T-helper 2 cell treated with Interferon-gamma antibody and Interleukin-4, amounts not matched to agents 100 ng/mL and 5 ng/mL, for 36 hours (primary cell): ENCODE measurements around the gene AGAP1. TPM values are rescaled to one million over a fixed set of nuclear protein-coding genes. Genes with fewer than 3 reads are reported as not detected.

ENCODE experiments used
- intact Hi-C: fragments of 100-400 bp; cut with micrococcal nuclease; formaldehyde crosslinking; loops from one replicate; pipeline ENCODE4 v1.15.1; 2023
- total RNA-seq: library from RNA; stranded (reverse); gene quantifications from 2 replicates; pipeline ENCODE4 v1.2.3, GENCODE V29; 2022

The AGAP1 gene
- total RNA-seq, 1 donor from 2014 or later = 1.4 TPM

DNA sequence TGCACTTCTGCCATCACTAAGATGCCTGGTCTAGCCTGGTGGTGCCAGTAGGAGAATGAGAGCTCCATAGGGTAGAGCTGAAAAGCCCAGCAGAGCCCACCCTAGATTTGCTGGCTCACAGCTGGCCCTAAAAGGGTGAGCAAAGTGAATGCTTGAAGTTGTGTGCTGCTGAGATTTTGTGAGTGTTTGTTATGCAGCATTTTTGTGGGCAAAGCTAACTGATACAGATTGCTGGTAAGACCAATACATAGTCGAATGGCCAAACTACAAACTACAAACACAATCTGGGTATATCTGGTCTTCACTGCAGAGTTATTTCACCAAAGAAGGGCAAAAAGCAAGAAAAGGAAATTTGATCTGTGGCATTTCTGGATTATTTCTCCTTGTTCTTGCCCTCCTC is 7.1 kb upstream of the AGAP1 start:
- intact Hi-C loops = no loop called here

- intact Hi-C loops = no loop called here
Measured at GRCh38 chr2:235489897-235490296, 3.9 kb upstream of the AGAP1 start.

DNA sequence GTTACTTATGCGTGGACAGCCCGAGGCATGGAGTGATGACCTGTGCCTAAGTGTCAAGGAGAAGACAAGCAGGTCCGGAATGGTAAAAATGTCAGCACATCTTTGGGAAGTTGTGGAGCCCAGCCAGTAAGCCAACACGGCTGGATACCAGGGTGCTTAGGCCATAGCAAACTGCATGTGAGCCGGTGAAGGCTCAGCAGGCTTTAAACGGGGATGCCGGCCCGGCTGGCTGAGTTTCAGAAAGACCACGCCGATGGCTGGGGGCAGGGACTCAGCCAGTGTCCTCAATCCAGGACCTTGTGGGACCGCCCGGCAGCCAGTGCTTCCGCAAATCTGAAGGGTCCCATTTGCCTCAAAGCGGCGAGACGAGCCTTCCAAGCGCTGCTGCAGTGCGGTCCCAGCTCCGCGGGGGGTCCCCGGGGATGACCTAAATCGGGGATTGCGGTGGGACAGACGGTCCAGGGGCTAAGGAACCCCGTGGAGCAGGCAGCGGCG is 946 bp upstream of the AGAP1 start:
- intact Hi-C loops = no loop called here

DNA sequence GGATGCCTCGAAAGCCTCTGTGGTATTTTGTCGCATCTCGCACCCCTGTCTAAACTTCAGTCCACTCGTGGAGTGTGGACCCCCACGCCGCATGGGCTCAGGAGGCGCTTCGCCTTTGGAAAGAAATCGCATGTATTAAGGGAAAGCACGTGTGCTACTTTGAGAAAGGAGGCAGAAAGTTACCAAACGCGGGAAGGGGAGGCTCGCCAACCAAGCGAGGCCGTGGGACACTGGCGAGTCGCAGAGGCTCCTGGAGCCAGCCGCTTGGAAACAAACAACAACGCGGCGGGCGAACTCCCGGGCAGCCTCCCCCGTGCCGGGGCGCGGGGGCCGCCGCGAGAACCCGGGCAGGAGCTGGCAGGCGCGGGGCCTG is 455 bp upstream of the AGAP1 start:
- intact Hi-C loops = no loop called here

DNA sequence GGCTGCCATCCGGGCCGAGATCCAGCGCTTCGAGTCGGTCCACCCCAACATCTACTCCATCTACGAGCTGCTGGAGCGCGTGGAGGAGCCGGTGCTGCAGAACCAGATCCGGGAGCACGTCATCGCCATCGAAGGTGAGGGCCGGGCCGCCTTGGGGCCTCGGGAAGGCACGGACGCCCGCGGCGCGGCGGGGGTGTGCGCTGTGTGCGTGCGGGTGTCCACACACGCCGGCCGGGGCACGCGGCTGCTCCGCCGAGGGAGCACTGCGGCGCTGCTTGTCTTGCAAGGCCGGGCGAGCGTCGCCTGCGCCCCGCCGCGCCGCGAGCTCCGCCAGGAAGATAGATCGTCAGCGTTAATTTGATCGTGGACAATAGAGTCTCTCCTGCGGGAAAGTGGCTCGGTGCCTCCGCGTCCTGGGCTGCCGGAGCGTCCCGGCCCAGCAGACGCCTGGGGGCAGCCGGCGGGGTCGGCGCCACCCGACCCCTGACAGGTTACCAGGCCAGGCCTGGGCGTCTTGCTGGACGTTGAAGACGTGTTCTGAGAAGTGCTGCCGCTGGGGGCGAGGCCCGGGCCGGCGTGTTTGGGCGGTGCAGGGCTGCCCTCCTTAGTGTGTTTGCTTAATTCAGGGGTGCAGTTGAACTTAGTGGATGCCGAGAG is 1.0 kb downstream of the AGAP1 start:
- intact Hi-C loops = no loop called here

DNA sequence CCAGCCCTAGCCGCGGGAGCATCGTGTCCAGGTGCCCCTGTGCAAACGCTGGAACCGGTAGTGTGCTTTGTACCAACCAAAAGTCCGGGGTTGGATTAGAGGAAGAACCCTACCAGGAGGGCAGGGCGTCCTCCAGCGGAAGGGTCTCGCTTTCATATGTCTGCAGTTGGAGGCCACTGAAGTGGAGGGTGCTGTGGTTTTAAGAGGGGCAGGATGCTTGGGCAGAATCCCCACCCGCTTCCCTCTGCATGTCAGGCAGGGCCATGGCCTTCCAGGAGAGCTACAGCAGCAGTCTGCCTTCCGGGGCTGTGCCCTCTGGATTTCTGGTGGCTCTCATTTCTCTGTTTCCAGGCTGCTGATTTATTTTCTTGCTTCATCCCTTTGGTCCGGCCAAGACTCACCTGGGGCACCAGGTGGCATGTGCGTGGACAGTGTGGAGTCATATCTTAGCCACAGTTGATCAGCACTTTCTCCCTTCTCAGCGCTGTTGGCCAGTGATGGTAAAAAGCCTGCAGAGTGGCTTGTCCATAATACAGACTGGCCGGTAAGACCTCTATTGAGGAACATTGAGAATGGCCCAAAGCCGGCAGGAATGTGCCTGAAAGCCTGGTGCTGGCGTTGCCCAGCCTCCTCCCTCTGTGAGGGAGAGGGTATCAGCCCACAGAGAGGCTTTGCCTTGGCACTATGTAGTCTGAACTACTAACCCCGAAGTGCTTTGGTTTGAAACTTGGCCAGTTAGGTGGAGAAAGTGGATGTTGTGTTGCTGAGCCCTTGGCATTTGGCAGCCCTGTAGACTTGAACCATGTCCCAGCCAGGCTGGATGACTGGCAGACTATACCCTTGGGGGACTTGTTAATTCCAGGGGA is 1.8 kb downstream of the AGAP1 start:
- intact Hi-C loops = no loop called here

DNA sequence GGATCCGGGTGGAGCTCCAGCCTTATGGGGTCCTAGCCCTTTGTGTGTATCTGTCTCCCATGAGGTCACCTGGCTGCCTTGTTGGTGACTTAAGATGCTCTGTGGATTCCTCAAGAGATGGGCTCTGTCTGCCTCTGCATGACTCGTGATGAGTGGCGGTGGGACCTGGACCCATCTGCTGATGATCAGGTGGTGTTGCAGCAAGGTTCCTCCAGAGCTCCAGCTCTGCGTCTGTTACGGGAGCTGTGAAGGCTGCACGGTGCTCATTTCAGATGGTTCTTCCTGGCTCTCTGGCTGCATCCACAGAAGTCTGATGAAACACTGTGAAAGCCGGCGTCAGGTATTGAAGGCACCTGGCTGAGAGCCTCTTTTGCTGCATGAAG is 2.4 kb downstream of the AGAP1 start:
- intact Hi-C loops = no loop called here

DNA sequence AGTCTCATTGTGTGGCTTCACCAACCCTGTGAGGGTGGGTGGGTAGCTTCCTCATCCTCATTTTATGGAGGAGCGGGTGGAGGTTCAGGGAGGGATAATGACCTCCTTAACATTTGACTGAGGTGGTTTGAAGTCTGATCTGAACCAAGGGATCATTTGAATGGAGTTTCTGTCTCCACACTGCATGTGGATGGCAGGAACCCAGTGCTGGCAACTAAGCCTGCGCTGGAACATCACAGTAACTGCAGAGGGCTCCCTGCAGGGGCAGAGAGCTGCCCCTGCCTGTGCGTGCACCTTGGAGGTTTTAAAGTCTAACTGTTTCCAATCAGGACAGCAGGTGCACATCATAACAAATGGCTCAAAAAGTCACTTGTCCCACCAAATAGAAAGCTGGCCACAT is 3.3 kb downstream of the AGAP1 start:
- intact Hi-C loops = no loop called here

GRCh38 chr2:235498541-235498940 is 4.7 kb downstream of the AGAP1 start:
- intact Hi-C loops = no loop called here

- intact Hi-C loops = no loop called here
Measured at GRCh38 chr2:235498946-235499812, 5.3 kb downstream of the AGAP1 start.

GRCh38 chr2:235500110-235500760 is 6.4 kb downstream of the AGAP1 start:
- intact Hi-C loops = no loop called here

DNA sequence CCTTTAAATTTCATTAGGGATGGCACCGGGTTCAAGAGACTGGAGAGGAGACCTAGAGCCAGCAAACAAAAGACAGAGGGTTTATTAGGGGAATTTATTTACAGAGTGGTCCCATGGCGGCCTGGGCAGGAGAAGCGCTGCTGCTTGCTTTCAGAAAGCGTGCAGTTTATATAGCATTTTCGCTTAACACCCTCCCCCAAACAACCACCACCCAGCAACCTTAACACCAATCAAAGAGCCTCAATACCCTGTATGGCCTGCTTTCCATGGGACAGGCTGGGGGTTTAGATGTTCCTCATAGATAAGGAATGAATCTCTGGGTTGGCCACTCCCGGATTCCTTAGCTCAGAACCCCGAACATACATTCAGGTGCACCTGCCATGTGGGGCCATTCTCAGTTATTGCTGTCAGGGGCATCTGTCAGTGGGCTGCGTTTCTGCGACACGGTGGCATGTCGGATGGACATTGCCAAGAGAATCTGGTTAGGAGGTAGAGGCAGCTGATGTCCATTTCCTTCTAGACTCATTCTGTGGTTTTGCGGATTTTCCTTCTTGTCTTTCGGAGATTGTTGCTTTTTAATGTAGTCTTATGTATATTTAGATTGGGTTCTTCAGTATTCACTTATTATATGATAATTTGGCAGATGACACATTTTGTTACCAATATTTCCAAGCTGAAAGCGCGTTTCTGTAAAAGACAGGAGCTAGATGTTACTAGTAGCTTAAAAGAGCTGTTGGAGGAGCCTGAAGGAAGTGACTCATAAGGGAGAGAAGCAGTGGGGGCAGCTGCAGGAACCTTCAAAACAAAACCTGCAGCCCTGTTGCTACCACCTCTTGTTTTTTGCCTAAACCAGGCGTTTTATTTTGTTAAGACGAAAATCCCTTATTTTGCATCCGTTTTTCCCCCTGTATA is 7.2 kb downstream of the AGAP1 start:
- intact Hi-C loops = no loop called here

- intact Hi-C loops = no loop called here
Measured at GRCh38 chr2:235501673-235502031, 7.8 kb downstream of the AGAP1 start.

GRCh38 chr2:235502336-235502735 is 8.5 kb downstream of the AGAP1 start:
- intact Hi-C loops = no loop called here

DNA sequence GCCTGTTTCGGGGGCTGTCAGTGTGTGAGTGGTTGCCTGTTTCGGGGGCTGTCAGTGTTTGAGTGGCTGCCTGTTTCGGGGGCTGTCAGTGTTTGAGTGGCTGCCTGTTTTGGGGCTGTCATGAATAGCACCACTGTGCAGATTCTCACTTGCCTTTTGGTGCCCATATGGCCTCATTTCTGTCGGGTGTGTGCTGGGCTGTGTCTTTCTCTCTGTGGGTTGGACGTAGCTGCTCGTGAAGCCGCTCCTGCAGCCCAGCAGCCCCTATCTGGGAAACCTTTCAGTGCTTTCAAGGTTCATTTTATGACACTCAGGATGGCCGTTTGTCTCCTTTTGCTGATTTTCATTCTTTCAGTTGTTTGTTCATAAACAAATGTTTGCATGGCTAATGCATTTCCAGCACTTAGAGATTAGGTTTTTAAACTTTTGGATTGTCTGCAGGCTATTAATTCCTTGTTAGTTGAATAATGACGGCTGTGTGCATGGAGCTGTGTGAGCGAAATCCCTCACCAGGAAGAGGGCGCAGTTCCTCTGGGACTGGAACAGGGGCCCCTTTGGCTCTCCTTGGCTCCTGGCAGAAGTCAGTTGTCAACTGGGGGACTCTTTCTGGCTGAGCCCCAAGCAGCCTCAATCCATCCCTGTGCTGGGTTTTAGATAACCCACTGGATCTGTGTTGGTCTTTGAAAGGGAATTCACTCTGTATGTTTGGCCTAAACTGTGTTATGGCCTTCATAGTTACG is 10.8 kb downstream of the AGAP1 start:
- intact Hi-C loops = no loop called here

- intact Hi-C loops = no loop called here
Measured at GRCh38 chr2:235505181-235505741, 11.4 kb downstream of the AGAP1 start.

- intact Hi-C loops = no loop called here
Measured at GRCh38 chr2:235506291-235506996, 12.6 kb downstream of the AGAP1 start.

DNA sequence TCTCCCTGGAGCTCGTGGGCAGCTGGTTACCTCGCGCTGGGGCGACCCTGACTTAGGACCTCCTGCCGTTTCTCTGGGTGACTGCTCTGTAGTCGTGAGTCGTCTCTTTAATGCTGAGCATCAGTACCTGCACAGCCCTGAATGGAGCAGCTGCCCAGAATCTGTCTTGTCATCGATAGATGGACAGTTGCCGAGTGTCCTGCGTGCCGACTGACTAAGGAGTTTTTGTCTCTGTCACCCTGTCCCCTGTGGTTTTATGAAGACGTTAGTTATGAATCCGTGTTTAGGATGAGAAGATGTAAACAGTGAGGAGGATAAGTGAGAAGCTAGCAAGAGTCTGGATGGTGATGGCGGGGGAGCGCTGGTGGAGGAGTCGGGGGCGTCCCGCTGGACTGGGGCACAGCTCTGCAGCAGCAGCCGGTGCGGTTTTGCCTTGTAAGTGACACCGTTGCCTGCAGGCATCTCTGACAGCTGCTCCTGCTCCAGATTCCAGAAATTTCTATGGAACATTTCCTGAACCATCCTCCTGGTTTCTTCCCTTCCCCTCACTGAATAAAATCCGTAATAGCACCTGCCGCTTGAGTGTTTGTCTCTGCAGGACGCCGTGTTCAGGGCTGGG is 13.3 kb downstream of the AGAP1 start:
- intact Hi-C loops = no loop called here
